Upper lobe of left lung (tissue), 6 donors: ENCODE results near the gene DNAJA2. TPM values are rescaled to one million over a fixed set of nuclear protein-coding genes. Genes with fewer than 3 reads are reported as not detected.

Experiments used
- ATAC-seq, 2 donors: fragments of 200-7000 bp; cut with Tn5 transposase; one replicate each; pipeline ENCODE4 v1.9.1; 2022; ENCODE audit warnings: mild to moderate bottlenecking in 2 of 2, moderate library complexity in 2 of 2; ENCODE audit not compliant: low FRiP score in 2 of 2
- DNase-seq, 2 donors: peaks; one replicate each; pipeline ENCODE4 v3.0.0-alpha.2; 2019 to 2020
- H3K27ac ChIP-seq, 4 donors: fragments of 200-600 bp; sonication (generic); one replicate each; pipeline ENCODE4 v1.5.1; 2016 to 2019
- H3K27me3 ChIP-seq, 4 donors: fragments of 200-600 bp; sonication (generic); one replicate each; pipeline ENCODE4 v1.5.1; 2017 to 2019
- H3K36me3 ChIP-seq, 4 donors: fragments of 200-600 bp; sonication (generic); one replicate each; pipeline ENCODE4 v1.5.1; 2016 to 2019
- H3K4me1 ChIP-seq, 4 donors: fragments of 200-600 bp; sonication (generic); one replicate each; pipeline ENCODE4 v1.5.1; 2018 to 2019
- H3K4me3 ChIP-seq, 4 donors: fragments of 200-600 bp; sonication (generic); one replicate each; pipeline ENCODE4 v1.5.1; 2017 to 2019; ENCODE audit warnings: mild to moderate bottlenecking in 2 of 4, moderate library complexity in 1 of 4
- H3K9me3 ChIP-seq, 4 donors: fragments of 200-600 bp; sonication (generic); one replicate each; pipeline ENCODE4 v1.5.1; 2018 to 2019
- EP300 ChIP-seq, 4 donors: sonication (generic); formaldehyde crosslinking; IDR thresholded peaks; one replicate each; pipeline ENCODE4 v1.5.1; 2017; ENCODE audit warnings: antibody characterized with exemption in 4 of 4, control low read depth in 2 of 4
- POLR2A ChIP-seq, 4 donors: fragments of 450-650 bp; IDR thresholded peaks; one replicate each; pipeline ENCODE4 v1.5.1; 2016 to 2017; ENCODE audit warnings: antibody characterized with exemption in 4 of 4, mild to moderate bottlenecking in 2 of 4
- POLR2AphosphoS5 ChIP-seq, 2 donors: sonication (generic); formaldehyde crosslinking; IDR thresholded peaks; one replicate each; pipeline ENCODE4 v1.5.1; 2017; ENCODE audit warnings: antibody characterized with exemption in 2 of 2
- WGBS, 2 donors: methylation state at CpG; one replicate each; pipeline ENCODE4 v1.1.5; 2017 to 2018; 5-methylcytosine and 5-hydroxymethylcytosine counted together
- total RNA-seq, 6 donors: library from RNA; depleted of rRNA in 4 of 6; stranded (reverse); fragments of >200 nt in 4 of 6; gene quantifications; one replicate each; pipeline versions ENCODE4 v1.1.0 to v1.2.1, GENCODE V29; 2016 to 2021
- TF ChIP-seq, protein P1 (sequence below), 6 experiments: fragments of 450-650 bp in 4 of 6; fragments of 200-600 bp in 2 of 6; sonication (generic) in 2 of 6; IDR thresholded peaks; one replicate each; pipeline ENCODE4 v1.5.1; 2016 to 2019; ENCODE audit warnings: antibody characterized with exemption in 6 of 6
- donor health status: DM: no; HTN: no; CAD: no; lungs with moderate emphysema.
- donor health status: DM: no; HTN: yes; CAD: no; lungs with severe emphysema.

Gene DNAJA2
- total RNA-seq, 6 donors from 2014 or later: 15.7 to 51.2 (median 41.0) TPM

DNA sequence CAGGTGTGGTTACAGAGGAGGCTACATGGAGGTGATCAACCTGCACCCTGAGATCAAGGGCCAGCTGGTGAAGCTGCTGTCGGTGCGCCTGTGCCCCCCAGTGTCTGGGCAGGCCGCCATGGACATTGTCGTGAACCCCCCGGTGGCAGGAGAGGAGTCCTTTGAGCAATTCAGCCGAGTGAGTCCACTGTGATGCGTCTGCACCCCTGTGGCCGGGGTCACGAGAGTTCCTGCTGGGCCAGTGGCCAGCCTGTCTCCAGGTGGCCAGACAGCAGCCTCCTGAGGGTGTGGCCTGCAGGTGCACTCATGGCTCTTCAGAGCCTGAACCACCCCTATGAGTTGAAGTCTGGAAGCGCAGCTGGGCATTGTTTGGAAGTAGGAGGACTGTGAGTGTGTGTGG is 51.2 kb downstream of the DNAJA2 start:
- DNase-seq: no peak
- Histone ChIP-seq H3K4me1 (peaks cover 0 to 5% (median 0%) of the 10 kb centered on the region in 4 donors), H3K27me3 (no peaks in the 10 kb centered on the region), H3K36me3 (peaks cover 0 to 15% (median 7%) of the 10 kb centered on the region in 4 donors), H3K27ac (no peak overlapping the region), H3K9me3 (no peaks in the 10 kb centered on the region), H3K4me3 (no peak overlapping the region)
- no peak for ATAC-seq
- 97 to 100% methylated on average over 1 to 10 of the region's 10 CpGs for WGBS, 2 donors
- TF ChIP-seq POLR2A (IDR thresholded peaks at IDR 0.05): no peak
- TF ChIP-seq EP300 (IDR thresholded peaks at IDR 0.05): no peak
- TF ChIP-seq, protein P1, sequence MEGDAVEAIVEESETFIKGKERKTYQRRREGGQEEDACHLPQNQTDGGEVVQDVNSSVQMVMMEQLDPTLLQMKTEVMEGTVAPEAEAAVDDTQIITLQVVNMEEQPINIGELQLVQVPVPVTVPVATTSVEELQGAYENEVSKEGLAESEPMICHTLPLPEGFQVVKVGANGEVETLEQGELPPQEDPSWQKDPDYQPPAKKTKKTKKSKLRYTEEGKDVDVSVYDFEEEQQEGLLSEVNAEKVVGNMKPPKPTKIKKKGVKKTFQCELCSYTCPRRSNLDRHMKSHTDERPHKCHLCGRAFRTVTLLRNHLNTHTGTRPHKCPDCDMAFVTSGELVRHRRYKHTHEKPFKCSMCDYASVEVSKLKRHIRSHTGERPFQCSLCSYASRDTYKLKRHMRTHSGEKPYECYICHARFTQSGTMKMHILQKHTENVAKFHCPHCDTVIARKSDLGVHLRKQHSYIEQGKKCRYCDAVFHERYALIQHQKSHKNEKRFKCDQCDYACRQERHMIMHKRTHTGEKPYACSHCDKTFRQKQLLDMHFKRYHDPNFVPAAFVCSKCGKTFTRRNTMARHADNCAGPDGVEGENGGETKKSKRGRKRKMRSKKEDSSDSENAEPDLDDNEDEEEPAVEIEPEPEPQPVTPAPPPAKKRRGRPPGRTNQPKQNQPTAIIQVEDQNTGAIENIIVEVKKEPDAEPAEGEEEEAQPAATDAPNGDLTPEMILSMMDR (IDR thresholded peaks at IDR 0.05): no peak
- no peak for TF ChIP-seq POLR2AphosphoS5 (IDR thresholded peaks at IDR 0.05)

DNA sequence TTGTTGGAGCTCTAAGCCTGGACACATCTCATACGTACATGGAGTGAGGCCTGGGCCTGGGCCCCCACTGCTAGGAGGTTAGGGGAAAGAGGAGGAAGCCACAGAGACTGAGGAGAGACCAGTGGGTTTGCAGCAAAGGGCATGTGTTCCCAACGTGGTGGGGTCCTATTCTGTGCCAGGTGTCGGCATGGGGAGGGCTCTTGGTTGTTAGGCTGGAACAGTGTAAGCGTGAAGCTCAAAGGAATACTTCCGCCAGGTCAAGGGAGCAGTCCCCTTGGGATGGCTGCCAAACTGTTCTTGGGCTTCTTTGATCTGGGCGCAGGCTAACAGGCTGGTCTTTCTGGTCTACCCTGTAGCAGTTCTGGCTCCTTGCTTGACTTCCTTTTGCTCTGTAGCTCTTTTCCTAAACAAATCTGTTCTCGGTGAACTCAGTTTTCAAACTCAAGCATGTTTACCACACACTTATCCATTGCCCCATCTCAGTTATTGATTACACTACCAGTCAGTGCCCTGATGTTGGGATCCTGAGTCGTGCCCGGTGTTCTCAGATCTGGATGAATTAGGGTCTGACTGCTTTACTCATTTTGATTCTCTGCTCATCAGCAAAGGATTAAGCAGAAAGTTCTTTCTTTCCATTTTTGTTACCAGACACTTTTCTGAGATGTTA is 52.9 kb downstream of the DNAJA2 start:
- Histone ChIP-seq H3K27ac (peak overlapping the region in 1 of 4 donors; percentile 60), H3K9me3 (no peaks in the 10 kb centered on the region), H3K27me3 (no peaks in the 10 kb centered on the region), H3K4me1 (peaks cover 0 to 5% (median 0%) of the 10 kb centered on the region in 4 donors), H3K36me3 (peaks cover 0 to 13% (median 7%) of the 10 kb centered on the region in 4 donors), H3K4me3 (no peak overlapping the region)
- TF ChIP-seq POLR2A (IDR thresholded peaks at IDR 0.05): no peak
- TF ChIP-seq POLR2AphosphoS5 (IDR thresholded peaks at IDR 0.05): no peak
- TF ChIP-seq EP300 (IDR thresholded peaks at IDR 0.05): no peak
- TF ChIP-seq, protein P1 (IDR thresholded peaks at IDR 0.05): no peak
- ATAC-seq: peak in 1 of 2 donors; percentile 43
- peak in 1 of 2 donors; percentile 75 for DNase-seq
- 54 to 65% methylated on average over 9 of the region's 9 CpGs for WGBS, 2 donors

DNA sequence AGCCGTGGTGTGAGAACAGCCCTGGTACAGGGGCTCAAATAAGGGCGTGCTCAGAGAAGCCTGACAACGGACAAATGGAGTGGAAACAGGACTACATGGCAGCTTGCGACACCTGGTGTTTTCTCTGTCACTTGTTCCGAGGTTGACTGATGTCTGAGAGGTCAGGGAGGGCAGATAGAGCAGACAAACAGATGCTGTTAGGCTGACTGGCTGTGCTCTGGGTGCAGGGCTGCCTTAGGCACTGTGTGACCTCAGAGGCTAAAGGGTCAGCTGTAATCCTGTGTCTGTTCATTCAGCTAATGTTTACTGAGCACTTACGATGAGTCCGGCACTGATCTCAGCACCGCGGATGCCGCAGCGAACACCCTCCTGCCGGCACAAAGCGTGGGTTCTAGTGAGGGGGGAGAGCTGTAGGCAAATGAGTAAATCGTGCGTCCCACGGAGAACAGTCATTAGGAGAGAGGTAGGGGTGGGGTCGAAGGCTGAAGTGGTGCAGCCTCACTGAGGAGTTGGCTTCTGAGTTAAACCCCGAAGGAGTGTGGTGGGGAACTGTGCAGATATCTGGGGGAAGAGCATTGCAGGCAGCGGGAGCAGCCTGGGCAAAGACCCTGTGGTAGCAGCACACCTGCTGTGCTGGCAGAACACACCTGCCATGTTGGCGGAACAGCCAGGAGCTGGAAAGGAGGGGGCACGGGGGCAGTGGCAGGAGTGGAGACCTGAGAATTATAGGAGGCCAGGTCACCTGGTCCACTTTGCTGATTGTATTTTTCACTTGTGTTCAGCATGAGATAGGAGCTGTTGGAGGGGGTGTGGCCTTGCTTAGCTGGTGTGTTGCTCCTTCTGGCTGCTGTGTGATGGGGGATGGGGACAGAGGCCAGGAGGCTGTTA is 54.3 kb downstream of the DNAJA2 start:
- H3K9me3 ChIP-seq: no peaks in the 10 kb centered on the region
- TF ChIP-seq, protein P1 (IDR thresholded peaks at IDR 0.05): no peak
- TF ChIP-seq EP300 (IDR thresholded peaks at IDR 0.05) (no peak), POLR2AphosphoS5 (IDR thresholded peaks at IDR 0.05) (no peak), POLR2A (IDR thresholded peaks at IDR 0.05) (no peak)
- WGBS, 2 donors: 66 to 83% methylated on average over 19 to 21 of the region's 21 CpGs
- peaks cover 0 to 8% (median 6%) of the 10 kb centered on the region in 4 donors for H3K36me3 ChIP-seq
- ATAC-seq (no peak), DNase-seq (no peak)
- H3K27ac ChIP-seq: no peak overlapping the region
- peaks cover 0 to 5% (median 0%) of the 10 kb centered on the region in 4 donors for H3K4me1 ChIP-seq
- H3K4me3 ChIP-seq: no peak overlapping the region
- H3K27me3 ChIP-seq: no peaks in the 10 kb centered on the region

- Histone ChIP-seq H3K27ac (no peak overlapping the region), H3K4me1 (peaks cover 0 to 5% (median 0%) of the 10 kb centered on the region in 4 donors), H3K27me3 (no peaks in the 10 kb centered on the region), H3K36me3 (peaks cover 0 to under 1% (median under 1%) of the 10 kb centered on the region in 4 donors), H3K4me3 (no peak overlapping the region), H3K9me3 (no peaks in the 10 kb centered on the region)
- no peak for TF ChIP-seq POLR2A (IDR thresholded peaks at IDR 0.05)
- ATAC-seq (no peak), DNase-seq (no peak)
- 83% methylated on average over 1 to 11 of the region's 11 CpGs for WGBS, 2 donors
Observed at GRCh38 chr16:46918400-46918799, 55.1 kb downstream of the DNAJA2 start.

GRCh38 chr16:46916980-46917379 is 56.5 kb downstream of the DNAJA2 start:
- H3K27me3 ChIP-seq: no peaks in the 10 kb centered on the region
- peaks cover 0 to 4% (median 0%) of the 10 kb centered on the region in 4 donors for H3K4me1 ChIP-seq
- no peaks in the 10 kb centered on the region for H3K36me3 ChIP-seq
- H3K9me3 ChIP-seq: no peaks in the 10 kb centered on the region
- ATAC-seq (no peak), DNase-seq (no peak)
- no peak overlapping the region for H3K27ac ChIP-seq
- no peak overlapping the region for H3K4me3 ChIP-seq
- TF ChIP-seq POLR2AphosphoS5 (IDR thresholded peaks at IDR 0.05): no peak
- TF ChIP-seq POLR2A (IDR thresholded peaks at IDR 0.05): no peak
- TF ChIP-seq, protein P1 (IDR thresholded peaks at IDR 0.05): no peak
- TF ChIP-seq EP300 (IDR thresholded peaks at IDR 0.05): no peak
- WGBS, 2 donors: 93 to 95% methylated on average over 3 of the region's 3 CpGs
